GM18526 (cell line): ENCODE data around the gene GDPD5.

Source experiments
- POLR2A ChIP-seq: IDR thresholded peaks from 3 replicates; pipeline ENCODE4 v1.6.1; 2011; ENCODE audit not compliant: insufficient read length; ENCODE audit errors: extremely low read depth

Gene GDPD5

DNA sequence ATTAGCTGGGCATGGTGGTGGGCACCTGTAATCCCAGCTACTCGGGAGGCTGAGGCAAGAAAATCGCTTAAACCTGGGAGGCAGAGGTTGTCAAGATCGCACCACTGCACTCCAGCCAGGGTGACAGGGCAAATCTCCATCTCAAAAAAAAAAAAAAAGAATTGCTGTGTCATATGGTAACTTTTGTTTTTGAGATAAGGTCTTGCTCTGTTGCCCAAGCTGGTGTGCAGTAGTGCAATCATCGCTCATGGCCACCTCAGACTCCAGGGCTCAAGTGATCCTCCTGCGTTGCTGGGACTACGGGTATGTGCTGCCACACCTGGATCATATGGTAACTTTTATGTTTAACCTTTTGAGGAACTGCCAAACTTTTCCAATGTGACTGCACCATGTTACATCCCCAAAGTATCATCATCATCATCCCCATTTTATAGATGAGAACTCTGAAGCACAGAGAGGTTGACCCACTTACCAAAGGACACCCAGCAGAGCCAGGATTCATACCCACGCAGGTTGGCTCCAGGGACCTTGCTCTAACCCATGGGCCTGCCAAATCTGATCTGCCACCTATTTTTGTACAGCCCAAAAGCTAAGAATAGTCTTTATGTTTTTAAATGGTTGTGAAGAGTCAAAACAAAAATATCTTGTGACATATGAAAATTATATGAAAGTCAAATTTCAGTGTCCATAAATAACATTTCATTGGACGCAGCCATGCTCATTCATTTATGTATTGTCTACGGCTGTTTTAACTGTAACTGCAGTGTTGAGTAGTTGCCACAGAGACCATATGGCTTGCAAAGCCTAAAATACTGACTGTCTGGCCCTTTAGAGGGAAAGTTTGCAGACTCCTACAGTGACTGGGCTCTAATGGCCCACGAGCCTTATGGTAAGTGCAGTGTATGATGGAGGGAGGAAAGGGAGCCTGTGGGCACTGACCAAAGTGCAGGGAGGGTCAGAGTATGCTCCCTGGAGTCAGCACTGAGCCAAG, 45.3 kb downstream of the GDPD5 start:
- no peak for TF ChIP-seq POLR2A

DNA sequence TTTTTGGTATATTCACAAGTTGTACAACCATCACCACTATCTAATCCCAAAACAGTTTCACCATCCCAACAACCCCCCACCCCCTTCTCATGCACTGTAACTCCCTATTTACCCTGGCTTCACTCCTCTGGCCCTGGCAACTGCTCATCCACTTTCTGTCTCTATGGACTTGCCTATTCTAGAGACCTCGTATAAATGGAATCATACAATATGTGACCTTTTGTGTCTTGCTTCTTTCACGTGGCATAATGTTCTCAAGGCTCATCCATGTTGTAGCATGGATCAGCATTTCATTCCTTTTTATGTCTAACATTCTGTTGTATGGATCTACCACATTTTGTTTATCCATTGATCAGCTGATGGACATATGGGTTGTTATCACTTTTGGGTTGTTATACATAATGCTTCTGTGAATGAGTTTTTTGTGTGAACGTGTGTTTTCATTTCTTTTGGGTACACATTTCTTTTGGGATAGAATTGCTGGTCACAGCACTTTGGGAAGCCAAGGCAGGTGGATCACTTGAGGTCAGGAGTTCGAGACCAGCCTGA, 46.1 kb downstream of the GDPD5 start:
- no peak for TF ChIP-seq POLR2A

GRCh38 chr11:75478783-75479596, 46.8 kb downstream of the GDPD5 start:
- TF ChIP-seq POLR2A, result no peak

- no peak for TF ChIP-seq POLR2A
Measured at GRCh38 chr11:75477614-75477935, 48.2 kb downstream of the GDPD5 start.

DNA sequence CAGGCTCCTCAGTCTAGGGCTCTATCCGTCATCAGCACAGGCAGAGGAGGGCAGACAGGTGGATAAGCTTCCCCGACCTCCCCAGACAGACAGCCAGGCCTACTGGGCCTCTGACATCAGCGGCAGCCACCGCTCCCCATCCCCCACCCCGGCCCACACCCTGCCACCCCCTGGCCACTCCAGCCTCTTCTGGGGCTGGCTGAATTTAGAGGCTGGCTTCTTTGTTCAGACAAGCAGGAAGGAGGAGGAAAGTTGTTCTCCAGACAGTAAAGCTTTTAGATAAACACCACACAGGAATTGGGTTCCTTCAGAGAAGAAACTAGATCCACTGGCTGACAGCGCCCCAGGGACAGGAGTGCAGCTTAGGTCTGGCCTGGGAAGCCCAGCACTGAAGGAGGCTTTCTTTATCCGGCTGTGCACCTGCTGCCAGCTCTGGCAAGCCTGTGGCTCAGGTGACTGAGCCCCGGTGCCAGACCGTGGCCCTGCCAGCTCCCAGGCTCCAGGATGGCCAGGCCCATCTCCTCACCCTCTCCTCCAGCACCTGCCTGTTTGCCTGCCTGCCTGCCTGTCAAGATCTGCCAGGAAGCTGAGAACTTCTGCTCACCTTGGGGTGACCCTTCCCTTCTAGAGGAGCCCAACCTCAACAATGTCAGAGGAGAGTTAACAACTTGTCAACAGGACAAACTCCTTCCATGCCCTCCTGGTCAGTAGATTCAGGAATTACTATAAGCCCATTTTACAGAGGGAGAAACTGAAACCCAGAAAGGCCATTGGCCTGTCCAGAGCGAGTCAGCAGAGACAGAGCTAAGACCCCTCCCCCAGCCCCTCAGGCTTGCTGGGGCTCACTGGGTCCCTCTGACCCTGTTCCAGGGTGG, 48.8 kb downstream of the GDPD5 start:
- TF ChIP-seq POLR2A, result no peak

- no peak for TF ChIP-seq POLR2A
Measured at GRCh38 chr11:75475767-75476650, 49.7 kb downstream of the GDPD5 start.

GRCh38 chr11:75474878-75475766, 50.6 kb downstream of the GDPD5 start:
- TF ChIP-seq POLR2A, result no peak

- TF ChIP-seq POLR2A, result no peak
Measured at GRCh38 chr11:75474240-75474639, 51.5 kb downstream of the GDPD5 start.

DNA sequence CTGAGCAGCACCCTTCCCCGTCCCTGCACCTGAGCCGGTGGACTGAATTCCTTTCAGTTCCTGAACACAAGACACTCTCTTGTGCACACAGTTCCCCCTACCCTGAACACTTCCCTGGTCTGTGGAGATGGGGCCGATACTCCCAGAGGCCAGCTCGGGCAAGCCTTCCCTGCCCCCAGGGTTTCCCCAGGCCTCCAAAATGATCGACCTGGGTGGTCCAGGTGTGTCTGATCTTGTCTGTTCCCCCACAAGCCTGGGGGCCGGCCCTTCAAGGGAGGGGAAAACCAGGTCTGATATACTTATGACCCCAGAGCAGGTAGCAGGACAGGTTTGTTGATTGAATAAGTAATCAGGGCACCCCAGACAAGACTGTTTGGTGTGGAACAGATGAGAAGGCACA, 52.1 kb downstream of the GDPD5 start:
- no peak for TF ChIP-seq POLR2A

DNA sequence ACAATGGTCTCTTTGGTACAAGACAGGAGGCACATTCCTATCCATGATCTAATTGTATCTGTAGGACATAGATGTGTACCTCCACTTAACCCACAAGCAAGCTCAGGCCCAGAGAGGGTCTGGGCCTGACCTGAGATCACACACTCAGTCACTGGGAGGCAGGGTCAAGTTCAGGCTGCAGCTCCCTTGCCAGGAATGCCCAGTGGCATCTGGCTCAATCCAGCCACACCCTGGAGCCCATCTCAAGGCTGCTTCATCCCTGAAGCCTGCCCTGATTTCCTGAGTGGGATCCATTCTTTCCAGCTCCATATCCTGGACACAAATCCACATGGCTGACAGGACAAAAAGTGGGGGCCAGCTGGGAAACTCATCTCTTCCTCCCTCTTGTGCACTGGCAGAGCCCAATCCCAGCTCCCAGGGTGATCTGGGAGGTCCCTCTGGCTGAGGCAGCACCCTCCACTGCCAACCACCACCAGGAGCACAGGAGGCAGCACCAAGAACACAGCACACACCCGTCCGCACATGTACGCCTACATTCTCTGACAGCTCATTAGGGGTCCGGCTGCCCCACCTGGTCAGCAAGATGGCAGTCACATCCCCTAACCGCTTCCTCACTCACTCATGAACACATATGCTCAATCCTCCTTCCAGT, 53.5 kb downstream of the GDPD5 start:
- TF ChIP-seq POLR2A, result no peak

- TF ChIP-seq POLR2A, result no peak
Measured at GRCh38 chr11:75471176-75471973, 54.4 kb downstream of the GDPD5 start.
